Esophagus squamous epithelium (tissue), 5 donors: Measurements from ENCODE around the gene SP4. TPM values are rescaled to one million over a fixed set of nuclear protein-coding genes. Genes with fewer than 3 reads are reported as not detected.

Source experiments
- DNase-seq: peaks from one replicate; lab custom pipeline; 2025; lab: John Stamatoyannopoulos, UW
- H3K27ac ChIP-seq, 4 donors: fragments of 200-600 bp; sonication (generic); one replicate each; pipeline ENCODE4 v1.5.1; 2016 to 2019; ENCODE audit warnings: mild to moderate bottlenecking in 1 of 4
- H3K27me3 ChIP-seq, 4 donors: fragments of 200-600 bp; sonication (generic); 1 replicate in 3 of 4; 2 replicates in 1 of 4; pipeline versions ENCODE4 v1.5.1 to v1.6.0; 2017 to 2021; ENCODE audit warnings: antibody characterized with exemption in 1 of 4
- H3K36me3 ChIP-seq, 3 donors: fragments of 200-600 bp; sonication (generic); one replicate each; pipeline ENCODE4 v1.5.1; 2016 to 2019
- H3K4me1 ChIP-seq, 3 donors: fragments of 200-600 bp; sonication (generic); one replicate each; pipeline ENCODE4 v1.5.1; 2017 to 2019
- H3K4me3 ChIP-seq, 4 donors: fragments of 200-600 bp; sonication (generic); 1 replicate in 3 of 4; 2 replicates in 1 of 4; pipeline ENCODE4 v1.5.1; 2016 to 2019; ENCODE audit warnings: mild to moderate bottlenecking in 2 of 4, moderate library complexity in 1 of 4
- H3K9me3 ChIP-seq, 3 donors: fragments of 200-600 bp; sonication (generic); one replicate each; pipeline ENCODE4 v1.5.1; 2016 to 2019
- CTCF ChIP-seq, 6 experiments: fragments of 450-650 bp in 4 of 6; fragments of 200-600 bp in 2 of 6; sonication (generic) in 2 of 6; IDR thresholded peaks; one replicate each; pipeline ENCODE4 v1.5.1; 2016 to 2019; ENCODE audit warnings: antibody characterized with exemption in 6 of 6, mild to moderate bottlenecking in 4 of 6, moderate library complexity in 4 of 6
- POLR2A ChIP-seq, 4 donors: fragments of 450-650 bp; IDR thresholded peaks; one replicate each; pipeline ENCODE4 v1.6.1; 2017; ENCODE audit warnings: antibody characterized with exemption in 4 of 4, mild to moderate bottlenecking in 4 of 4, moderate library complexity in 3 of 4
- WGBS, 2 donors: methylation state at CpG; one replicate each; pipeline ENCODE4 v1.1.5; 2018; 5-methylcytosine and 5-hydroxymethylcytosine counted together
- intact Hi-C: fragments of 100-400 bp; cut with DNase I; formaldehyde crosslinking; loops from one replicate; pipeline ENCODE4 v1.15.0; 2022
- total RNA-seq, 4 donors: library from RNA; depleted of rRNA; stranded (reverse); fragments of >200 nt; gene quantifications; one replicate each; pipeline ENCODE4 v1.1.0, GENCODE V29; 2016
- donor health status: DM: yes; HTN: yes; CAD: no.

Gene SP4
- total RNA-seq, 4 donors from 2014 or later: 0.72 to 40.6 (median 2.5) TPM

GRCh38 chr7:21538936-21539495 is 111.1 kb downstream of the SP4 start:
- Histone ChIP-seq H3K36me3 (no peaks in the 10 kb centered on the region), H3K4me3 (no peak overlapping the region), H3K27ac (no peak overlapping the region), H3K27me3 (peaks cover 0 to 50% (median 2%) of the 10 kb centered on the region in 4 donors), H3K9me3 (peaks cover 0 to 4% (median 0%) of the 10 kb centered on the region in 3 donors), H3K4me1 (peaks cover 9 to 16% (median 13%) of the 10 kb centered on the region in 3 donors)
- 75 to 77% methylated on average over 3 of the region's 3 CpGs for WGBS, 2 donors
- TF ChIP-seq POLR2A (IDR thresholded peaks at IDR 0.05) (no peak), CTCF (IDR thresholded peaks at IDR 0.05) (no peak)
- no peak for DNase-seq
- intact Hi-C loops: no loop called here

- 1 to 3% methylated on average over 7 to 45 of the region's 66 CpGs for WGBS, 2 donors
- H3K36me3 ChIP-seq: no peaks in the 10 kb centered on the region
- H3K27me3 ChIP-seq: peaks cover 0 to 65% (median 2%) of the 10 kb centered on the region in 4 donors
- H3K27ac ChIP-seq: peak within 1 kb of the TSS in 2 of 4 donors; percentile 22 to 67
- no peak for TF ChIP-seq POLR2A (IDR thresholded peaks at IDR 0.05)
- TF ChIP-seq CTCF (IDR thresholded peaks at IDR 0.05): peak in 2 of 6 experiments; percentile 5 to 18
- no peaks in the 10 kb centered on the region for H3K9me3 ChIP-seq
- H3K4me1 ChIP-seq: peaks cover 9 to 28% (median 13%) of the 10 kb centered on the region in 3 donors
- peak within 1 kb of the TSS; percentile 33 to 67 (median 50) for H3K4me3 ChIP-seq
- intact Hi-C loops: no loop called here
- no peak for DNase-seq
Observed at GRCh38 chr7:21542891-21543527, 115.1 kb downstream of the SP4 start, which contains the start of gene DNAH11. TSS of gene DNAH11 (plus strand) at chr7:21543039. CDS start at chr7:21543246, 207 bp downstream.

GRCh38 chr7:21543528-21544302 is 115.8 kb downstream of the SP4 start:
- H3K4me1 ChIP-seq: peaks cover 9 to 28% (median 13%) of the 10 kb centered on the region in 3 donors
- 7 to 8% methylated on average over 21 to 25 of the region's 31 CpGs for WGBS, 2 donors
- H3K27ac ChIP-seq: peak overlapping the region in 2 of 4 donors; percentile 22 to 67
- no peaks in the 10 kb centered on the region for H3K36me3 ChIP-seq
- no peaks in the 10 kb centered on the region for H3K9me3 ChIP-seq
- intact Hi-C loops: no loop called here
- TF ChIP-seq POLR2A (IDR thresholded peaks at IDR 0.05): no peak
- TF ChIP-seq CTCF (IDR thresholded peaks at IDR 0.05): no peak
- H3K4me3 ChIP-seq: peak overlapping the region; percentile 33 to 67 (median 50)
- DNase-seq: no peak
- peaks cover 0 to 65% (median 2%) of the 10 kb centered on the region in 4 donors for H3K27me3 ChIP-seq

GRCh38 chr7:21544303-21544656 is 116.4 kb downstream of the SP4 start:
- no peak for DNase-seq
- Histone ChIP-seq H3K4me1 (peaks cover 9 to 28% (median 13%) of the 10 kb centered on the region in 3 donors), H3K27me3 (peaks cover 0 to 63% (median 2%) of the 10 kb centered on the region in 4 donors), H3K27ac (peak overlapping the region in 1 of 4 donors; percentile 67), H3K4me3 (peak overlapping the region in 2 of 4 donors; percentile 52 to 67), H3K36me3 (no peaks in the 10 kb centered on the region), H3K9me3 (no peaks in the 10 kb centered on the region)
- intact Hi-C loops: no loop called here
- 11 to 23% methylated on average over 3 of the region's 3 CpGs for WGBS, 2 donors
- TF ChIP-seq POLR2A (IDR thresholded peaks at IDR 0.05) (no peak), CTCF (IDR thresholded peaks at IDR 0.05) (no peak)
